ENCODE measurements around the gene PRRT1B.

- TF ChIP-seq POLR2AphosphoS5 (IDR thresholded peaks at IDR 0.05) (no peak), CTCF (IDR thresholded peaks at IDR 0.05) (no peak), POLR2A (IDR thresholded peaks at IDR 0.05) (no peak), EP300 (IDR thresholded peaks at IDR 0.05) (no peak)
These were observed 32.7 kb downstream of the PRRT1B start for GRCh38 chr9:131578021-131578420.
